ENCODE results near the gene CHP1. TPM values are rescaled to one million over a fixed set of nuclear protein-coding genes. Genes with fewer than 3 reads are reported as not detected.
A peak's percentile ranks its signal among the peaks of the same experiment; 100 is the strongest.

CHP1 gene
- 10 to 100 TPM; 85.0 to 86.1 TPM for total RNA-seq
- 61.8 TPM for polyA plus RNA-seq (2013, experiment 1 of 2)
- 55.3 TPM for polyA plus RNA-seq (2013, experiment 2 of 2)
- long read RNA-seq, experiment 1, partial matches to known transcripts = 0 of 22 reads
- long read RNA-seq, experiment 1, other reads (novel, unspliced or antisense) = 20 of 22 reads
- long read RNA-seq, experiment 2, transcript CHP1-201 (7 exons, 3,329 nt) = major isoform, 22 of 27 reads
- long read RNA-seq, experiment 2, partial matches to known transcripts = 0 of 27 reads
- long read RNA-seq, experiment 2, other reads (novel, unspliced or antisense) = 4 of 27 reads
- long read RNA-seq, experiment 3, transcript CHP1-201 (7 exons, 3,329 nt) = major isoform, 19 of 23 reads
- long read RNA-seq, experiment 3, partial matches to known transcripts = 2 of 23 reads
- long read RNA-seq, experiment 3, other reads (novel, unspliced or antisense) = 2 of 23 reads
- long read RNA-seq, experiment 4, partial matches to known transcripts = 0 of 2 reads
- long read RNA-seq, experiment 4, other reads (novel, unspliced or antisense) = 0 of 2 reads

DNA sequence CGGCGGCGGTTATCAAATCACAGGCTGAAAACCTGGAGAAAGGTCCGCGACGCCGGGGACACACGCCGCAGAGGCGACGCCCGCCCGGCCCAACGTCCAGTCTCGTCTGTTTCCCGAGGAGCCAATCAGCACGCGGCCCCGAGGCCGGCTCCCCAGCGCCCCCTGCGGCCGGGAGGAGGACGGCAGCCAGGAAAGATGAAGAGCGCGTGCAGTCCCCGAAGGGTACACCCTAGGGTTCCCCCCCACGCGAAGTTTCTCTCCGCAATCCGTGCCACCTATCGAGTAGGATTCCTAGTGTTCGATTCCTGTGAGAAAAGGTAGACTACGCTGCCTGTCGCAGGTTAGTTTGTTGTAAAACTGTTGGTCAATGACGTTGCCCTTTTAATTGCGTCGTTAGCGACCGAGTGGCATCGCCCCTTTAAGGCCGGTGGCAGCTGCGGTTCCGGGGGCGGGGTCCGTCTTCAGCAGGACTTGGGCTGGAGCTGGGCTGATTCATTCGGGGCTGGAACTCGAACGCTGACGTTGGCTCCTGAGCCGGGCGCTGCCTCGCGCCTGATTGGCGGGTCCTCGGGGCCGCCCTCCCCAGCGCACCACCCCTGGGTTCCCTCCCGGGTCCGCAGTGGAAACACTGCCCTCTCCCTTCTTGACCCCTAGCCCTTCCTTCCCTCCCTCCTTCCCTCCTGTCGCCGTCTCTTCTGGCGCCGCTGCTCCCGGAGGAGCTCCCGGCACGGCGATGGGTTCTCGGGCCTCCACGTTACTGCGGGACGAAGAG, at the start of gene CHP1, which contains the start of gene EXD1:
Gene CHP1 (plus strand): TSS at position 619 of the 772 bp plus-strand sequence. CDS start 115 bp downstream, at position 734.
Gene EXD1 (minus strand): TSS at position 108 of the 772 bp plus-strand sequence. CDS start 4,182 bp downstream, outside the sequence.
- TF ChIP-seq, protein P1, sequence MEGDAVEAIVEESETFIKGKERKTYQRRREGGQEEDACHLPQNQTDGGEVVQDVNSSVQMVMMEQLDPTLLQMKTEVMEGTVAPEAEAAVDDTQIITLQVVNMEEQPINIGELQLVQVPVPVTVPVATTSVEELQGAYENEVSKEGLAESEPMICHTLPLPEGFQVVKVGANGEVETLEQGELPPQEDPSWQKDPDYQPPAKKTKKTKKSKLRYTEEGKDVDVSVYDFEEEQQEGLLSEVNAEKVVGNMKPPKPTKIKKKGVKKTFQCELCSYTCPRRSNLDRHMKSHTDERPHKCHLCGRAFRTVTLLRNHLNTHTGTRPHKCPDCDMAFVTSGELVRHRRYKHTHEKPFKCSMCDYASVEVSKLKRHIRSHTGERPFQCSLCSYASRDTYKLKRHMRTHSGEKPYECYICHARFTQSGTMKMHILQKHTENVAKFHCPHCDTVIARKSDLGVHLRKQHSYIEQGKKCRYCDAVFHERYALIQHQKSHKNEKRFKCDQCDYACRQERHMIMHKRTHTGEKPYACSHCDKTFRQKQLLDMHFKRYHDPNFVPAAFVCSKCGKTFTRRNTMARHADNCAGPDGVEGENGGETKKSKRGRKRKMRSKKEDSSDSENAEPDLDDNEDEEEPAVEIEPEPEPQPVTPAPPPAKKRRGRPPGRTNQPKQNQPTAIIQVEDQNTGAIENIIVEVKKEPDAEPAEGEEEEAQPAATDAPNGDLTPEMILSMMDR (conservative IDR thresholded peaks at IDR 0.05) = peak; percentile 99
- H3K4me3 Mint-ChIP-seq = peak within 1 kb of the TSS; percentile 89
- peak within 1 kb of the TSS; percentile 74 for H3K9ac ChIP-seq (ENCODE audit: extremely low read depth, low read length, poor library complexity, severe bottlenecking)
- H3K4me3 ChIP-seq (ENCODE audit: low read length) = peak within 1 kb of the TSS; percentile 95
- peaks cover 12% of the 10 kb centered on the region for H3K4me1 Mint-ChIP-seq
- H3K9me3 ChIP-seq (ENCODE audit: control insufficient read depth, low read length) = no peaks in the 10 kb centered on the region
- no peaks in the 10 kb centered on the region for H3K36me3 Mint-ChIP-seq (ENCODE audit: low read depth)
- H3K27ac ChIP-seq (ENCODE audit: low read depth, low read length) = peak within 1 kb of the TSS; percentile 36
- H3K4me1 ChIP-seq (ENCODE audit: control insufficient read depth, insufficient read depth, low read length) = no peaks in the 10 kb centered on the region
- H3K27me3 ChIP-seq (ENCODE audit: control insufficient read depth, insufficient read depth, low read length, poor library complexity, severe bottlenecking) = no peaks in the 10 kb centered on the region
- H3K36me3 ChIP-seq (ENCODE audit: control insufficient read depth, insufficient read depth, low read length) = peaks cover 8% of the 10 kb centered on the region
- H3K27ac Mint-ChIP-seq = peak within 1 kb of the TSS; percentile 95
- H3K27me3 Mint-ChIP-seq (ENCODE audit: insufficient read depth) = peaks cover 10% of the 10 kb centered on the region
- H3K9me3 Mint-ChIP-seq = peaks cover 6% of the 10 kb centered on the region
- WGBS, 2 experiments (ENCODE audit: insufficient coverage in 1 of 2, insufficient read length in 1 of 2) = 1 to 4% methylated on average over 28 to 72 of the region's 72 CpGs
- DNase-seq = peak; percentile 99

DNA sequence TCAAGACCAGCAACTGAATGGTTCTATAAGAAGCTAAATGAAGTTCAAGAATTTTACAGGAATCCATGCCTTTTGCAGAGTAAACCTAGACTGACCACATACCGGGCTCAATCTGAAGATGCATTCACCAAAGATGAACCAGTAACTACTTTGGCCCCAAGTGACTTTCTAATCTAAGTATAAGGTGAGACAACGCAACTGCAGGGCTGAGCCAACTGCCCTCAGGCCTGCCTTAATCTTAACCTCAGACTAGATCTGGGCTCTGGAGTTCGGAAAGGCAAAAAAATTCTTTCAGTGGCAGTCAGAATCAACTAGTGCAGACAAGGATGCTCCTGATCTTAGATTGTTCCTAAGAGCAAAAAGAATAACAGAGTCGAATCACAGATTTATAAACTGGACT, 48.8 kb upstream of the CHP1 start:
- Histone ChIP-seq H3K27me3 (ENCODE audit: control insufficient read depth, insufficient read depth, low read length, poor library complexity, severe bottlenecking) (no peaks in the 10 kb centered on the region), H3K9me3 (ENCODE audit: control insufficient read depth, low read length) (no peaks in the 10 kb centered on the region), H3K36me3 (ENCODE audit: control insufficient read depth, insufficient read depth, low read length) (no peaks in the 10 kb centered on the region), H3K27ac (ENCODE audit: low read depth, low read length) (no peak overlapping the region), H3K9ac (ENCODE audit: extremely low read depth, low read length, poor library complexity, severe bottlenecking) (no peak overlapping the region), H3K4me1 (ENCODE audit: control insufficient read depth, insufficient read depth, low read length) (no peaks in the 10 kb centered on the region), H3K4me3 (ENCODE audit: low read length) (no peak overlapping the region)
- Mint-ChIP-seq H3K9me3 (no peaks in the 10 kb centered on the region), H3K27ac (no peak overlapping the region), H3K36me3 (ENCODE audit: low read depth) (no peaks in the 10 kb centered on the region), H3K4me3 (no peak overlapping the region), H3K4me1 (peaks cover 17% of the 10 kb centered on the region), H3K27me3 (ENCODE audit: insufficient read depth) (no peaks in the 10 kb centered on the region)
- no peak for DNase-seq
- WGBS, 2 experiments (ENCODE audit: insufficient coverage in 1 of 2, insufficient read length in 1 of 2) = 84 to 89% methylated on average over 4 of the region's 4 CpGs
- TF ChIP-seq, protein P1 (conservative IDR thresholded peaks at IDR 0.05) = no peak

DNA sequence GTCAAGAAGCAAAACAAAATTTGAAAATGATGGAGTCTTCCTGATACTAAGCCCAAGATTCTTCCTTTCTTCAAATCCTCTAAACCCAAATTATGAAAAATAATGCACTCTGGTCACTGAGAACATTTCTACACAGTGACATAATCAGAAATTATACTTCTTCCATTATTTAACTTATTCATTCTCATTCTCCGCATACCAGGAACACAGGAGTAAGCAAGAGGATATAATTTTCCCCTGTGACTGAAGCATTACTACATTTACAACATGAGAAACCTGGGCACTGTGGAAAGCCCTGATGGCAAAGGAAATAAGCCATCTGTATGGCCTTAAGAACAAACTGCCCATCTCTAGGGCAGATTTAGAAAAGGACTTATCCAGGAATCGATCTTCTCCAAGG, 47.5 kb upstream of the CHP1 start:
- no peaks in the 10 kb centered on the region for H3K27me3 ChIP-seq (ENCODE audit: control insufficient read depth, insufficient read depth, low read length, poor library complexity, severe bottlenecking)
- no peaks in the 10 kb centered on the region for H3K9me3 ChIP-seq (ENCODE audit: control insufficient read depth, low read length)
- peaks cover 17% of the 10 kb centered on the region for H3K4me1 Mint-ChIP-seq
- WGBS, 2 experiments (ENCODE audit: insufficient coverage in 1 of 2, insufficient read length in 1 of 2) = 93 to 100% methylated on average over 1 to 2 of the region's 2 CpGs
- H3K4me3 ChIP-seq (ENCODE audit: low read length) = no peak overlapping the region
- no peak for DNase-seq
- H3K36me3 ChIP-seq (ENCODE audit: control insufficient read depth, insufficient read depth, low read length) = no peaks in the 10 kb centered on the region
- no peaks in the 10 kb centered on the region for H3K27me3 Mint-ChIP-seq (ENCODE audit: insufficient read depth)
- H3K4me3 Mint-ChIP-seq = no peak overlapping the region
- H3K9ac ChIP-seq (ENCODE audit: extremely low read depth, low read length, poor library complexity, severe bottlenecking) = no peak overlapping the region
- no peaks in the 10 kb centered on the region for H3K36me3 Mint-ChIP-seq (ENCODE audit: low read depth)
- no peak overlapping the region for H3K27ac ChIP-seq (ENCODE audit: low read depth, low read length)
- H3K27ac Mint-ChIP-seq = no peak overlapping the region
- no peaks in the 10 kb centered on the region for H3K9me3 Mint-ChIP-seq
- TF ChIP-seq, protein P1 (conservative IDR thresholded peaks at IDR 0.05) = no peak
- no peaks in the 10 kb centered on the region for H3K4me1 ChIP-seq (ENCODE audit: control insufficient read depth, insufficient read depth, low read length)

Data from endodermal cell (in vitro differentiated cells).